GM18519 (cell line): ENCODE measurements around the gene TOP3A.
A peak's percentile ranks its signal among the peaks of the same experiment; 100 is the strongest.

ENCODE experiments used
- ATAC-seq: cut with Tn5 transposase; IDR thresholded peaks from one replicate; pipeline ENCODE4 v1.9.1; 2021; ENCODE audit warnings: mild to moderate bottlenecking, moderate library complexity; ENCODE audit not compliant: unreplicated experiment, low FRiP score

Gene TOP3A

GRCh38 chr17:18280766-18281371 lies 33.9 kb downstream of the TOP3A start:
- no peak for ATAC-seq

- ATAC-seq, result no peak
Observed at GRCh38 chr17:18280249-18280648, 34.5 kb downstream of the TOP3A start.

- no peak for ATAC-seq
Observed at GRCh38 chr17:18278867-18279266, 35.9 kb downstream of the TOP3A start.

GRCh38 chr17:18277076-18277475 lies 37.7 kb downstream of the TOP3A start:
- ATAC-seq, result no peak

GRCh38 chr17:18270046-18270931 lies 44.5 kb downstream of the TOP3A start:
- no peak for ATAC-seq

- ATAC-seq, result no peak
Observed at GRCh38 chr17:18267927-18268711, 46.7 kb downstream of the TOP3A start.

- no peak for ATAC-seq
Observed at GRCh38 chr17:18267366-18267765, 47.4 kb downstream of the TOP3A start.

GRCh38 chr17:18263885-18264682 lies 50.7 kb downstream of the TOP3A start:
- no peak for ATAC-seq

GRCh38 chr17:18262641-18263040 lies 52.2 kb downstream of the TOP3A start:
- no peak for ATAC-seq

- no peak for ATAC-seq
Observed at GRCh38 chr17:18262111-18262510, 52.7 kb downstream of the TOP3A start.

GRCh38 chr17:18261659-18262058 lies 53.1 kb downstream of the TOP3A start:
- ATAC-seq, result no peak

GRCh38 chr17:18261146-18261515 lies 53.7 kb downstream of the TOP3A start:
- ATAC-seq, result no peak

- ATAC-seq, result peak; percentile 48
Observed at GRCh38 chr17:18260332-18261145, 54.3 kb downstream of the TOP3A start, which contains the start of gene MIEF2. Gene MIEF2, plus strand, starts transcription at chr17:18260662. Its CDS starts 2,059 bp downstream, at chr17:18262721.

GRCh38 chr17:18259621-18260331 lies 55.0 kb downstream of the TOP3A start:
- ATAC-seq, result no peak

GRCh38 chr17:18258356-18259038 lies 56.3 kb downstream of the TOP3A start, which contains the start of gene FLII:
Gene FLII, minus strand, starts transcription at chr17:18258738. Its CDS starts 48 bp downstream, at chr17:18258690.
- no peak for ATAC-seq

- no peak for ATAC-seq
Observed at GRCh38 chr17:18257982-18258355, 56.8 kb downstream of the TOP3A start.

- ATAC-seq, result no peak
Observed at GRCh38 chr17:18257268-18257981, 57.4 kb downstream of the TOP3A start.

- ATAC-seq, result no peak
Observed at GRCh38 chr17:18256776-18257175, 58.0 kb downstream of the TOP3A start.
